ENCODE data around the gene GGN.

DNA sequence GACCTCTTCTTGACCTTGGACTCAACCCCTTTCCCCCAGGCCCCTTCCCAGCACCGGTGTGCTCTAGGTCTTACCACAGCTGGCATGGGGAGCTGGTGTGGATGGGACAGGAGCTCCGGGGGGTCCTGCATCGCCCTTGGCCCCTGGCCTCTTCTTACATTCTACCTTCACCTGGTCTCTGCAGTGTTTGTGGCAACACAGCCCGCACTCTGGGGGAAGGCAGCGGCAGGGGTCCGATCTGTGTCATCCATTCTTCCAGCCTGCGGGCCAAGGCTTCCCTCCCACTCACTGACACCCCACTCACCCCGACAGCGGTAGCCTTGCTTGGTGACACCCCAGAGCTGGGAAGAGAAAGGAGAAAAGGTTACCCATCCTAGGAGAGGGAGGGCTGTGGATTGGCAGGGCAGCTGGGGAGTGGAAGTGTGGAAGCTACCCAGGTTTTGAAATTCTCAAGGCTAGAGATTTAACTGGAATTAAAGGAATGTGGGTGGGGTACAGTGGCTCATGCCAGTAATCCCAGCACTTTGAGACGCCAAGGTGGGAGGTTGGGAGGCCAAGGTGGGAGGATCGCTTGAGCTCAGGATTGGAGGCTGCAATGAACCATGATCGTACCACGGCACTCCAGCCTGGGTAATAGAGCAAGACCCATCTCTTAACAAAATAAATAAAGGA lies 23.3 kb upstream of the GGN start:
- TF ChIP-seq, protein P1, sequence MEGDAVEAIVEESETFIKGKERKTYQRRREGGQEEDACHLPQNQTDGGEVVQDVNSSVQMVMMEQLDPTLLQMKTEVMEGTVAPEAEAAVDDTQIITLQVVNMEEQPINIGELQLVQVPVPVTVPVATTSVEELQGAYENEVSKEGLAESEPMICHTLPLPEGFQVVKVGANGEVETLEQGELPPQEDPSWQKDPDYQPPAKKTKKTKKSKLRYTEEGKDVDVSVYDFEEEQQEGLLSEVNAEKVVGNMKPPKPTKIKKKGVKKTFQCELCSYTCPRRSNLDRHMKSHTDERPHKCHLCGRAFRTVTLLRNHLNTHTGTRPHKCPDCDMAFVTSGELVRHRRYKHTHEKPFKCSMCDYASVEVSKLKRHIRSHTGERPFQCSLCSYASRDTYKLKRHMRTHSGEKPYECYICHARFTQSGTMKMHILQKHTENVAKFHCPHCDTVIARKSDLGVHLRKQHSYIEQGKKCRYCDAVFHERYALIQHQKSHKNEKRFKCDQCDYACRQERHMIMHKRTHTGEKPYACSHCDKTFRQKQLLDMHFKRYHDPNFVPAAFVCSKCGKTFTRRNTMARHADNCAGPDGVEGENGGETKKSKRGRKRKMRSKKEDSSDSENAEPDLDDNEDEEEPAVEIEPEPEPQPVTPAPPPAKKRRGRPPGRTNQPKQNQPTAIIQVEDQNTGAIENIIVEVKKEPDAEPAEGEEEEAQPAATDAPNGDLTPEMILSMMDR (IDR thresholded peaks at IDR 0.05): no peak
- TF ChIP-seq POLR2A (IDR thresholded peaks at IDR 0.05): no peak

Data from thyroid gland (tissue), 4 donors.